GM19455 (cell line): ENCODE data around the gene ZFPM1.

ENCODE experiments used
- ATAC-seq: cut with Tn5 transposase; IDR thresholded peaks from one replicate; pipeline ENCODE4 v1.9.1; 2021; ENCODE audit not compliant: unreplicated experiment

Gene ZFPM1

DNA sequence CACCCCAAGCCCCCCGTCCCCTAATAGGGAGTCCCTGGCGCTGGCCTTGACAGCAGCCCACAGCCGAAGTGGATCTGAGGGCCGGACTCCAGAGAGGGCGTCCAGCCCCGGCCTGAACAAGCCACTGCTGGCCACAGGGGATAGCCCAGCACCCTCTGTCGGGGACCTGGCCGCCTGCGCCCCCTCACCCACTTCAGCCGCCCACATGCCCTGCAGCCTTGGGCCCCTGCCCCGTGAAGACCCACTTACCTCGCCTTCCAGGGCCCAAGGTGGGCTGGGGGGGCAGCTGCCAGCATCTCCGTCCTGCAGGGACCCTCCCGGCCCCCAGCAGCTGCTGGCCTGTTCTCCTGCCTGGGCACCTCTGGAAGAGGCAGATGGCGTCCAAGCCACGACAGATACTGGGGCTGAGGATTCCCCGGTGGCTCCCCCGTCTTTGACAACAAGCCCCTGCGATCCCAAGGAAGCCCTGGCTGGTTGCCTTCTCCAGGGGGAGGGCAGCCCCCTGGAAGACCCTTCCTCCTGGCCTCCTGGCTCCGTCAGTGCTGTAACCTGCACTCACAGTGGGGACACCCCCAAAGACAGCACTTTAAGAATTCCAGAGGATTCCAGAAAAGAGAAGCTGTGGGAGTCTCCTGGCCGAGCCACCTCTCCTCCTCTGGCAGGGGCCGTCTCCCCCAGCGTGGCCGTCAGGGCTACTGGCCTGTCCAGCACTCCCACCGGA is 19.3 kb upstream of the ZFPM1 start:
- no peak for ATAC-seq

DNA sequence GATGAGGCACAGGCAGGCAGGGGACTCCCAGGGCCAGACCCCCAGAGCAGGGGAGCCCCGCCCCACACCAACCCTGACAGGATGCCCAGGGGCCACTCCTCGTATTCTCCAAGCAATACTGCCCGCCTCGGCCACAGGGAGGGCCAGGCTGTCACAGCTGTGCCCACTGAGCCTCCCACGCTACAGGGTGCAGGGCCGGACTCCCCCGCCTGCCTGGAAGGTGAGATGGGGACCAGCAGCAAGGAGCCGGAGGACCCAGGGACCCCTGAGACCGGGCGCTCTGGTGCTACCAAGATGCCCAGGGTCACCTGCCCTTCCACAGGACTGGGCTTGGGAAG is 18.8 kb upstream of the ZFPM1 start:
- ATAC-seq, result no peak

DNA sequence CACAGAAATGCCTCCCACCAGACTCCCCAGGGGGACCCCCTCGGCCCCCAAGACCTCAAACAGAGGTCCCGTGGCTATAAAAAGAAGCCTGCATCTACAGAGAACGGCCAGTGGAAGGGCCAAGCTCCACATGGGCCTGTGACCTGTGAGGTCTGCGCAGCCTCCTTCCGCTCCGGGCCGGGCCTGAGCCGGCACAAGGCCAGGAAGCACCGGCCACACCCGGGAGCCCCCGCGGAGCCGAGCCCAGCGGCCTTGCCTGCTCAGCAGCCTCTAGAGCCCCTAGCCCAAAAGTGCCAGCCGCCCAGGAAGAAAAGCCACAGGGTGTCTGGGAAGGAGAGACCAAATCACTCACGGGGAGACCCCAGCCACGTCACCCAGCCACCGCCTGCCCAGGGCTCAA is 18.3 kb upstream of the ZFPM1 start:
- ATAC-seq, result no peak

- ATAC-seq, result no peak
These were observed 17.4 kb upstream of the ZFPM1 start for GRCh38 chr16:88435437-88436355.

- no peak for ATAC-seq
These were observed 16.3 kb upstream of the ZFPM1 start for GRCh38 chr16:88436796-88437195.

DNA sequence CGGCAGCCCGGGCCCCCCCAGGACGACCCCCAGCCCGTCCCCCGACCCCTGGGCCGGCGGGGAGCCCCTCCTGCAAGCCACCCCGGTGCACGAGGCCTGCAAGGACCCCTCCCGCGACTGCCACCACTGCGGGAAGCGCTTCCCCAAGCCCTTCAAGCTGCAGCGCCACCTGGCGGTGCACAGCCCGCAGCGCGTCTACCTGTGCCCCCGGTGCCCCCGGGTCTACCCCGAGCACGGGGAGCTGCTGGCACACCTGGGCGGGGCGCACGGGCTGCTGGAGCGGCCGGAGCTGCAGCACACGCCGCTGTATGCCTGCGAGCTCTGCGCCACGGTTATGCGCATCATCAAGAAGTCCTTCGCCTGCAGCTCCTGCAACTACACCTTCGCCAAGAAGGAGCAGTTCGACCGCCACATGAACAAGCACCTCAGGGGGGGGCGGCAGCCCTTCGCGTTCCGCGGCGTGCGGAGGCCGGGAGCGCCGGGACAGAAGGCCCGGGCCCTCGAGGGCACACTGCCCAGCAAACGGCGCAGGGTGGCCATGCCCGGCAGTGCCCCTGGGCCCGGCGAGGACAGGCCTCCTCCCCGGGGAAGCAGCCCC is 15.6 kb upstream of the ZFPM1 start:
- no peak for ATAC-seq

DNA sequence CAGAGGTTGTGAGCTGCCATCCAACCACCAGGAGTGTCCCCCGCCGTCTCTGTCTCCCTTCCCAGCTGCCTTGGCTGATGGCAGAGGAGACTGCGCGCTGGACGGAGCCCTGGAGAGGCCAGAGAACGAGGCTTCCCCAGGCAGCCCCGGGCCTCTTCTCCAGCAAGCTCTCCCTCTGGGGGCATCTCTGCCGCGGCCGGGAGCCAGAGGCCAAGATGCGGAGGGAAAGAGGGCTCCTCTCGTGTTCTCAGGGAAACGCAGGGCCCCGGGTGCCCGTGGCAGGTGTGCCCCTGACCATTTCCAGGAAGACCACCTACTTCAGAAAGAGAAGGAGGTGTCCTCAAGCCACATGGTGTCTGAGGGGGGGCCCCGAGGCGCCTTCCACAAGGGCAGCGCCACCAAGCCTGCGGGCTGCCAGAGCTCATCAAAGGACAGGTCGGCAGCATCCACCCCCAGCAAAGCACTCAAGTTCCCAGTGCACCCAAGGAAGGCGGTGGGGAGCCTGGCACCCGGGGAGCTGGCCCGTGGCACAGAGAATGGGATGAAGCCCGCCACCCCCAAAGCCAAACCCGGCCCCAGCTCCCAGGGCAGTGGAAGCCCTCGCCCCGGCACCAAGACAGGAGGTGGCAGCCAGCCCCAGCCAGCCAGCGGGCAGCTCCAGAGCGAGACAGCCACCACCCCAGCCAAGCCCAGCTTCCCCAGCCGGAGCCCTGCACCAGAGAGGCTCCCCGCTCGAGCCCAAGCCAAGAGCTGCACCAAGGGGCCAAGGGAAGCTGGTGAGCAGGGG is 14.8 kb upstream of the ZFPM1 start:
- ATAC-seq, result no peak

GRCh38 chr16:88439016-88439415 is 14.1 kb upstream of the ZFPM1 start:
- ATAC-seq, result no peak

- no peak for ATAC-seq
These were observed 13.4 kb upstream of the ZFPM1 start for GRCh38 chr16:88439706-88440105.

DNA sequence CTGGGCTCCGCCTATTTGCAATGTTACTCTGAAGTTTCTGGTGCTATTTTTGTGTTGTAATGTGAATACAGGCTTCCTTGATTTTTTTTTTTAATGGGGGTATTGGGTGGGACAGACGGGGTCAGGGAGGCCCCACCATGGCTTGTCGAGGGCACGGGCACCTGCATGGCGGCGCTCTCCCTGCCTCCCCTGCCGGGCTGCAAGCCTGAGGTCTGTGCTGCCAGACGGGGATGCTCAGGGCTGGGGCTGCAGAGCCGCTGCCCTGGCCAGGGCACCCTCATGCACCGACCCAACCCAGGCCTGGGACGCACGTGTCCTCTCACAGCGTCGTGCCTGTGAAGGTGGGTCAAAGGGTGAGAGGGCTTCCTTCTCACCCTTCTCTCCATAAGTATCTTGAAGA is 13.0 kb upstream of the ZFPM1 start:
- no peak for ATAC-seq

GRCh38 chr16:88440686-88441405 is 12.2 kb upstream of the ZFPM1 start:
- no peak for ATAC-seq

DNA sequence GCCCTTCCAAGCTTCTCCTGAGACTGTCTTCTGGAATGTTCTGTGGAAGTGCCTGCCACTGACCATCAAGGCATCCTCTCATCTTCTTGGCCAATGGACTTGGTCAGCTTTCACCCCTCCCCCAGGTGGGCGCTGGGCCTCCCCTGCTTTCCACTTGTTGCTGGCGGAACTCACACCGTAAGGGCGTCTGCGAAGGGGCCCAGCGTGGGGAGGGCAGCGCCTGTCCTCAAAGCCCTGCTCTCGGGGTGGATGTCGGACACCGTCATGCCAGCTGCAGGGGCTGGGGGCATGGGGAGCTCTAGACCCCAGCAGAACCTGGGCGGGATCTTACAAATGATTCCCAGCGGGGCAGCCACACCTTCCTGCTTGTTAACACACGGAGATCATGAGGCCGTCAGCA is 11.6 kb upstream of the ZFPM1 start:
- ATAC-seq, result no peak

GRCh38 chr16:88442383-88442726 is 10.7 kb upstream of the ZFPM1 start:
- no peak for ATAC-seq

DNA sequence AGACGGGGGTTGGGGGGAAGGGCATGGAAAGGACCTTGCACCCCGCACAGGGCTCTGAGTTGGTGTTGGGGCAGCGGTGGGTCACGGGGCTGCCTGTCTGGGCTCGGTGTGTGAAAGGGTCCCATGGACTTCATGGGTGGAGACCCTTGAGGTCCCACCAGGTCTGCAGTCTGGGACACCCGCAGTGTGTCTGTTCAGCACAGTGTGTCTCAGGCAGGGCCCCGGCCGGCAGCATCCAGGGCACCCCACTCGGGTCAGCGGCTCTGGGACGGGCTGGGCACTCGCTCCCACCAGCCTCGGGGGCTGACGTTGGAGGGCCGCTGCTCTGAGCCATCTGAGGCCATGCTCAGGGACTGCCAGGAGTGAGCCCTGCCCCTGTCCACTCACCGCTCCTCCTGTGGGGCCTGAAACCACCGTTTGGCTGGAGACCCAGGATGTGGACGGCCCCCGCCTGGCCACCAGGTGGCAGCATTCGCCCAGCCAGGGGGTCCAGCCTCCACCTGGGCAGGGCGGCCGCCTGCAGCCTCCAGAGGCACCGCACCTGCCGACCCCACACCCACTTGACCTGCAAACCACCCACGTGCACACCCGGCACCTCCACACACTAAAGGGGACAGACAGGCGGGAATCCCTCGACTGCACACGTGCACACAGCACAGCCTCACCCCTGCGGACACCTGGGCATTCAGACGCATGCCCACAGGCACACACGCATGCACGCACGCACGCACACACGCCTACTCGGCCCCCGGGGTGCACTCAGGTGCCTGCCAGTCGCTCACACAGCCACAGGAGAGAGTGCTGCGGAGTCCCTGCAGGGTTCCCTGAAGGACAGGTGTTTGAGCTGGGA is 10.1 kb upstream of the ZFPM1 start:
- no peak for ATAC-seq

GRCh38 chr16:88444826-88445582 is 8.1 kb upstream of the ZFPM1 start:
- ATAC-seq, result no peak

DNA sequence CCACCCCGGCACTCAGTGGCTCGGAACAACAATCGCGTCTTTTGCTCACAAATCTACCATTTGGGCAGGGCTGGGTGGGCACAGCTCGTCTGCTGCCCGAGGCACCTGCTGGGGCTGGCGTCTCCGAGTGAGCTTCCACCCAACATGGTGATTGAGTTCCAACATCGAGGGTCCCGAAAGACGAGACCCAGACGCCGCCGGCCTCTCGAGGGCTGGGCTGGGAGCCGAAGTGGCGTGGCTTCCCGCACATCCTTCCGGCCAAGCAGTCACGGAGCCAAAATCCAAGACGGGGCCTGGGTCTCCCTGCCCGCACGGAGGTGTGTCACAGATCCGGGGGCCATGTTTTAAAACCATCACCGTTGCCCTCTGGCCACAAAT is 7.5 kb upstream of the ZFPM1 start:
- ATAC-seq, result no peak

GRCh38 chr16:88446061-88446460 is 7.0 kb upstream of the ZFPM1 start:
- no peak for ATAC-seq

- no peak for ATAC-seq
These were observed 6.3 kb upstream of the ZFPM1 start for GRCh38 chr16:88446736-88447135.

GRCh38 chr16:88447881-88448280 is 5.2 kb upstream of the ZFPM1 start:
- no peak for ATAC-seq
